HEK293 (cell line): ENCODE data around the gene HNRNPL.
A peak's percentile ranks its signal among the peaks of the same experiment; 100 is the strongest.

Source experiments
- HOXD13 ChIP-seq: sonication (generic); formaldehyde crosslinking; IDR thresholded peaks from 2 replicates; pipeline ENCODE4 v1.8.0; 2022; ENCODE audit warnings: missing genetic modification reagents, borderline replicate concordance
- KLF8 ChIP-seq: fragments of 450-650 bp; formaldehyde crosslinking; IDR thresholded peaks from 2 replicates; pipeline ENCODE4 v1.5.1; 2016; ENCODE audit warnings: missing biosample characterization, missing genetic modification characterization
- PRDM1 ChIP-seq: fragments of 450-650 bp; formaldehyde crosslinking; IDR thresholded peaks from 2 replicates; pipeline ENCODE4; 2016; ENCODE audit warnings: missing biosample characterization, missing genetic modification characterization
- RBAK ChIP-seq: fragments of 450-650 bp; formaldehyde crosslinking; IDR thresholded peaks from 2 replicates; pipeline ENCODE4 v1.5.1; 2016; ENCODE audit warnings: missing biosample characterization, missing genetic modification characterization
- SALL2 ChIP-seq: fragments of 450-650 bp; formaldehyde crosslinking; IDR thresholded peaks from 2 replicates; pipeline ENCODE4 v1.5.0; 2017; ENCODE audit warnings: missing biosample characterization, mild to moderate bottlenecking, missing genetic modification characterization, borderline replicate concordance
- SP2 ChIP-seq: fragments of 450-650 bp; formaldehyde crosslinking; IDR thresholded peaks from 2 replicates; pipeline ENCODE4 v1.5.1; 2016; ENCODE audit warnings: missing biosample characterization, missing genetic modification characterization
- TCF7L2 ChIP-seq: IDR thresholded peaks from 2 replicates; pipeline ENCODE4 v1.6.1; 2011; ENCODE audit warnings: low read depth, mild to moderate bottlenecking, inconsistent platforms, low read length, moderate library complexity, borderline replicate concordance
- ZBTB1 ChIP-seq: fragments of 450-650 bp; formaldehyde crosslinking; IDR thresholded peaks from 2 replicates; pipeline ENCODE4 v1.5.1; 2016; ENCODE audit warnings: missing biosample characterization, missing genetic modification characterization
- ZFP41 ChIP-seq: fragments of 450-650 bp; formaldehyde crosslinking; IDR thresholded peaks from 2 replicates; pipeline ENCODE4 v1.5.1; 2016; ENCODE audit warnings: missing biosample characterization, missing genetic modification characterization, borderline replicate concordance
- ZFP69B ChIP-seq: fragments of 450-650 bp; formaldehyde crosslinking; IDR thresholded peaks from 2 replicates; pipeline ENCODE4 v1.5.1; 2016; ENCODE audit warnings: missing biosample characterization, missing genetic modification characterization
- ZNF114 ChIP-seq: fragments of 450-650 bp; formaldehyde crosslinking; IDR thresholded peaks from 2 replicates; pipeline ENCODE4 v1.5.0; 2017; ENCODE audit warnings: missing biosample characterization, missing genetic modification characterization
- ZNF121 ChIP-seq: fragments of 450-650 bp; formaldehyde crosslinking; IDR thresholded peaks from 2 replicates; pipeline ENCODE4 v1.5.1; 2016; ENCODE audit warnings: missing biosample characterization, missing genetic modification characterization
- ZNF19 ChIP-seq: fragments of 450-650 bp; formaldehyde crosslinking; IDR thresholded peaks from 2 replicates; pipeline ENCODE4; 2016; ENCODE audit warnings: missing biosample characterization, missing genetic modification characterization, low read depth
- ZNF221 ChIP-seq: fragments of 450-650 bp; formaldehyde crosslinking; IDR thresholded peaks from 2 replicates; pipeline ENCODE4 v1.5.1; 2017; ENCODE audit warnings: missing biosample characterization, missing genetic modification characterization, borderline replicate concordance
- ZNF302 ChIP-seq: fragments of 450-650 bp; formaldehyde crosslinking; IDR thresholded peaks from 2 replicates; pipeline ENCODE4 v1.5.1; 2016; ENCODE audit warnings: missing biosample characterization, missing genetic modification characterization, low read depth
- ZNF335 ChIP-seq: fragments of 450-650 bp; formaldehyde crosslinking; conservative IDR thresholded peaks from 2 replicates; pipeline ENCODE4 v1.5.1; 2016; ENCODE audit warnings: missing biosample characterization, missing genetic modification characterization
- ZNF341 ChIP-seq: fragments of 450-650 bp; formaldehyde crosslinking; IDR thresholded peaks from 2 replicates; pipeline ENCODE4; 2016; ENCODE audit warnings: low read depth, missing biosample characterization, missing genetic modification characterization
- ZNF404 ChIP-seq: fragments of 450-650 bp; formaldehyde crosslinking; IDR thresholded peaks from 2 replicates; pipeline ENCODE4 v1.5.1; 2017; ENCODE audit warnings: missing biosample characterization, missing genetic modification characterization
- ZNF433 ChIP-seq: fragments of 450-650 bp; formaldehyde crosslinking; IDR thresholded peaks from 2 replicates; pipeline ENCODE4 v1.5.1; 2016; ENCODE audit warnings: missing biosample characterization, missing genetic modification characterization, low read depth
- ZNF48 ChIP-seq: fragments of 450-650 bp; formaldehyde crosslinking; IDR thresholded peaks from 2 replicates; pipeline ENCODE4 v1.5.1; 2016; ENCODE audit warnings: missing biosample characterization, missing genetic modification characterization
- ZNF501 ChIP-seq: fragments of 450-650 bp; formaldehyde crosslinking; IDR thresholded peaks from 2 replicates; pipeline ENCODE4 v1.5.1; 2016; ENCODE audit warnings: missing biosample characterization, missing genetic modification characterization
- ZNF521 ChIP-seq: fragments of 450-650 bp; formaldehyde crosslinking; IDR thresholded peaks from 2 replicates; pipeline ENCODE4 v1.5.1; 2017; ENCODE audit warnings: missing biosample characterization, mild to moderate bottlenecking, missing genetic modification characterization
- ZNF596 ChIP-seq: fragments of 450-650 bp; IDR thresholded peaks from 2 replicates; pipeline ENCODE4 v1.5.0; 2018; ENCODE audit warnings: missing biosample characterization, mild to moderate bottlenecking, missing genetic modification characterization, moderate library complexity
- ZNF626 ChIP-seq: fragments of 450-650 bp; sonication (Bioruptor Pico); formaldehyde crosslinking; IDR thresholded peaks from 2 replicates; pipeline ENCODE4 v1.5.1; 2018; ENCODE audit warnings: missing biosample characterization, missing genetic modification characterization, inconsistent platforms
- ZNF701 ChIP-seq: fragments of 450-650 bp; formaldehyde crosslinking; IDR thresholded peaks from 2 replicates; pipeline ENCODE4 v1.5.1; 2016; ENCODE audit warnings: missing biosample characterization, missing genetic modification characterization
- ZNF747 ChIP-seq: fragments of 450-650 bp; formaldehyde crosslinking; IDR thresholded peaks from 2 replicates; pipeline ENCODE4 v1.5.1; 2016; ENCODE audit warnings: missing biosample characterization, missing genetic modification characterization
- ZNF768 ChIP-seq: fragments of 450-650 bp; formaldehyde crosslinking; IDR thresholded peaks from 2 replicates; pipeline ENCODE4 v1.5.1; 2018; ENCODE audit warnings: missing biosample characterization, mild to moderate bottlenecking, missing genetic modification characterization
- ZSCAN16 ChIP-seq: fragments of 450-650 bp; formaldehyde crosslinking; IDR thresholded peaks from 2 replicates; pipeline ENCODE4 v1.5.1; 2016; ENCODE audit warnings: missing biosample characterization, missing genetic modification characterization
- TF ChIP-seq, protein P1 (sequence below): fragments of 450-650 bp; formaldehyde crosslinking; IDR thresholded peaks from 2 replicates; pipeline ENCODE4 v1.5.1; 2016; ENCODE audit warnings: missing biosample characterization, missing genetic modification characterization
- TF ChIP-seq, protein P2 (sequence below): fragments of 450-650 bp; formaldehyde crosslinking; IDR thresholded peaks from 2 replicates; pipeline ENCODE4 v1.5.1; 2016; ENCODE audit warnings: missing biosample characterization, missing genetic modification characterization
- TF ChIP-seq, protein P3 (sequence below): fragments of 450-650 bp; formaldehyde crosslinking; IDR thresholded peaks from 2 replicates; pipeline ENCODE4 v1.5.1; 2017; ENCODE audit warnings: missing biosample characterization, missing genetic modification characterization
- TF ChIP-seq, protein P4 (sequence below): fragments of 450-650 bp; IDR thresholded peaks from 2 replicates; pipeline ENCODE4 v1.5.1; 2018; ENCODE audit warnings: missing biosample characterization, mild to moderate bottlenecking, missing genetic modification characterization

The HNRNPL gene

GRCh38 chr19:38862321-38863059 is 12.7 kb upstream of the HNRNPL start (continued):
- TF ChIP-seq ZNF221 (peak; percentile 68; the same call in 1 of the 2 replicates), ZNF521 (no peak), ZNF302 (tag by site-specific recombination) (no peak), ZNF341 (tag by site-specific recombination) (peak; percentile 41; the same call in 1 of the 2 replicates), ZNF335 (peak; percentile 82), TCF7L2 (no peak), ZNF433 (tag by site-specific recombination) (no peak), ZNF121 (0 out of 2 replicates have a peak, but pooled peaks have one; percentile 29), ZNF404 (peak; percentile 33; the same call in 1 of the 2 replicates), ZNF48 (tag by site-specific recombination) (no peak), SP2 (tag by site-specific recombination) (peak; percentile 35), ZNF501 (tag by site-specific recombination) (peak; percentile 35; the same call in 1 of the 2 replicates), ZBTB1 (tag by site-specific recombination) (0 out of 2 replicates have a peak, but pooled peaks have one; percentile 52), ZNF768 (tag by site-specific recombination) (no peak), KLF8 (tag by site-specific recombination) (no peak; the same call in 1 of the 2 replicates), ZFP41 (tag by site-specific recombination) (no peak), PRDM1 (tag by site-specific recombination) (peak; percentile 70), ZNF114 (tag by site-specific recombination) (no peak), ZNF19 (tag by site-specific recombination) (0 out of 2 replicates have a peak, but pooled peaks have one; percentile 51), ZNF747 (tag by site-specific recombination) (no peak), ZNF596 (tag by site-specific recombination) (peak; percentile 80), RBAK (tag by site-specific recombination) (peak; percentile 68), SALL2 (tag by site-specific recombination) (no peak), HOXD13 (CRISPR knock-in tag) (no peak), ZFP69B (tag by site-specific recombination) (0 out of 2 replicates have a peak, but pooled peaks have one; percentile 44), ZSCAN16 (tag by site-specific recombination) (peak; percentile 78), ZNF626 (tag by site-specific recombination) (no peak), ZNF701 (tag by site-specific recombination) (0 out of 2 replicates have a peak, but pooled peaks have one; percentile 37)
- TF ChIP-seq, protein P1, sequence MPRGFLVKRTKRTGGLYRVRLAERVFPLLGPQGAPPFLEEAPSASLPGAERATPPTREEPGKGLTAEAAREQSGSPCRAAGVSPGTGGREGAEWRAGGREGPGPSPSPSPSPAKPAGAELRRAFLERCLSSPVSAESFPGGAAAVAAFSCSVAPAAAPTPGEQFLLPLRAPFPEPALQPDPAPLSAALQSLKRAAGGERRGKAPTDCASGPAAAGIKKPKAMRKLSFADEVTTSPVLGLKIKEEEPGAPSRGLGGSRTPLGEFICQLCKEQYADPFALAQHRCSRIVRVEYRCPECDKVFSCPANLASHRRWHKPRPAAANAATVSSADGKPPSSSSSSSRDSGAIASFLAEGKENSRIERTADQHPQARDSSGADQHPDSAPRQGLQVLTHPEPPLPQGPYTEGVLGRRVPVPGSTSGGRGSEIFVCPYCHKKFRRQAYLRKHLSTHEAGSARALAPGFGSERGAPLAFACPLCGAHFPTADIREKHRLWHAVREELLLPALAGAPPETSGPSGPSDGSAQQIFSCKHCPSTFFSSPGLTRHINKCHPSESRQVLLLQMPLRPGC (tag by site-specific recombination) = 0 out of 2 replicates have a peak, but pooled peaks have one; percentile 37
- TF ChIP-seq, protein P2, sequence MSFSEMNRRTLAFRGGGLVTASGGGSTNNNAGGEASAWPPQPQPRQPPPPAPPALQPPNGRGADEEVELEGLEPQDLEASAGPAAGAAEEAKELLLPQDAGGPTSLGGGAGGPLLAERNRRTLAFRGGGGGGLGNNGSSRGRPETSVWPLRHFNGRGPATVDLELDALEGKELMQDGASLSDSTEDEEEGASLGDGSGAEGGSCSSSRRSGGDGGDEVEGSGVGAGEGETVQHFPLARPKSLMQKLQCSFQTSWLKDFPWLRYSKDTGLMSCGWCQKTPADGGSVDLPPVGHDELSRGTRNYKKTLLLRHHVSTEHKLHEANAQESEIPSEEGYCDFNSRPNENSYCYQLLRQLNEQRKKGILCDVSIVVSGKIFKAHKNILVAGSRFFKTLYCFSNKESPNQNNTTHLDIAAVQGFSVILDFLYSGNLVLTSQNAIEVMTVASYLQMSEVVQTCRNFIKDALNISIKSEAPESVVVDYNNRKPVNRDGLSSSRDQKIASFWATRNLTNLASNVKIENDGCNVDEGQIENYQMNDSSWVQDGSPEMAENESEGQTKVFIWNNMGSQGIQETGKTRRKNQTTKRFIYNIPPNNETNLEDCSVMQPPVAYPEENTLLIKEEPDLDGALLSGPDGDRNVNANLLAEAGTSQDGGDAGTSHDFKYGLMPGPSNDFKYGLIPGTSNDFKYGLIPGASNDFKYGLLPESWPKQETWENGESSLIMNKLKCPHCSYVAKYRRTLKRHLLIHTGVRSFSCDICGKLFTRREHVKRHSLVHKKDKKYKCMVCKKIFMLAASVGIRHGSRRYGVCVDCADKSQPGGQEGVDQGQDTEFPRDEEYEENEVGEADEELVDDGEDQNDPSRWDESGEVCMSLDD (tag by site-specific recombination) = peak; percentile 45
- TF ChIP-seq, protein P3, sequence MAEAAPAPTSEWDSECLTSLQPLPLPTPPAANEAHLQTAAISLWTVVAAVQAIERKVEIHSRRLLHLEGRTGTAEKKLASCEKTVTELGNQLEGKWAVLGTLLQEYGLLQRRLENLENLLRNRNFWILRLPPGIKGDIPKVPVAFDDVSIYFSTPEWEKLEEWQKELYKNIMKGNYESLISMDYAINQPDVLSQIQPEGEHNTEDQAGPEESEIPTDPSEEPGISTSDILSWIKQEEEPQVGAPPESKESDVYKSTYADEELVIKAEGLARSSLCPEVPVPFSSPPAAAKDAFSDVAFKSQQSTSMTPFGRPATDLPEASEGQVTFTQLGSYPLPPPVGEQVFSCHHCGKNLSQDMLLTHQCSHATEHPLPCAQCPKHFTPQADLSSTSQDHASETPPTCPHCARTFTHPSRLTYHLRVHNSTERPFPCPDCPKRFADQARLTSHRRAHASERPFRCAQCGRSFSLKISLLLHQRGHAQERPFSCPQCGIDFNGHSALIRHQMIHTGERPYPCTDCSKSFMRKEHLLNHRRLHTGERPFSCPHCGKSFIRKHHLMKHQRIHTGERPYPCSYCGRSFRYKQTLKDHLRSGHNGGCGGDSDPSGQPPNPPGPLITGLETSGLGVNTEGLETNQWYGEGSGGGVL = peak; percentile 72
- TF ChIP-seq, protein P4, sequence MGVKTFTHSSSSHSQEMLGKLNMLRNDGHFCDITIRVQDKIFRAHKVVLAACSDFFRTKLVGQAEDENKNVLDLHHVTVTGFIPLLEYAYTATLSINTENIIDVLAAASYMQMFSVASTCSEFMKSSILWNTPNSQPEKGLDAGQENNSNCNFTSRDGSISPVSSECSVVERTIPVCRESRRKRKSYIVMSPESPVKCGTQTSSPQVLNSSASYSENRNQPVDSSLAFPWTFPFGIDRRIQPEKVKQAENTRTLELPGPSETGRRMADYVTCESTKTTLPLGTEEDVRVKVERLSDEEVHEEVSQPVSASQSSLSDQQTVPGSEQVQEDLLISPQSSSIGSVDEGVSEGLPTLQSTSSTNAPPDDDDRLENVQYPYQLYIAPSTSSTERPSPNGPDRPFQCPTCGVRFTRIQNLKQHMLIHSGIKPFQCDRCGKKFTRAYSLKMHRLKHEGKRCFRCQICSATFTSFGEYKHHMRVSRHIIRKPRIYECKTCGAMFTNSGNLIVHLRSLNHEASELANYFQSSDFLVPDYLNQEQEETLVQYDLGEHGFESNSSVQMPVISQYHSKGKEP = peak; percentile 90
